CD14-positive monocyte (primary cell): ENCODE measurements around the gene COQ9. TPM values are rescaled to one million over a fixed set of nuclear protein-coding genes. Genes with fewer than 3 reads are reported as not detected.

Experiments
- DNase-seq, 3 donors: peaks; one replicate each; pipeline ENCODE4 v3.0.0-alpha.2; 2011 to 2022
- H2AFZ ChIP-seq: 2 replicates; pipeline ENCODE4 v1.6.0; 2012; ENCODE audit warnings: mild to moderate bottlenecking, low read depth, low read length, inconsistent platforms; ENCODE audit not compliant: insufficient read depth, poor library complexity, severe bottlenecking
- H3K27ac ChIP-seq, 2 donors: 1 replicate in 1 of 2; 2 replicates in 1 of 2; pipeline ENCODE4 v1.5.1; 2012 to 2013; ENCODE audit warnings: low read length in 2 of 2, control low read depth in 1 of 2, inconsistent platforms in 1 of 2, low read depth in 1 of 2, mild to moderate bottlenecking in 1 of 2
- H3K27me3 ChIP-seq, 2 donors: one replicate each; pipeline versions ENCODE4 v1.6.0 to v1.6.1; 2011 to 2013; ENCODE audit warnings: low read length in 2 of 2; ENCODE audit not compliant: control insufficient read depth in 2 of 2, insufficient read depth in 2 of 2
- H3K36me3 ChIP-seq, 2 donors: replicated peaks in 1 of 2; 1 replicate in 1 of 2; 2 replicates in 1 of 2; pipeline versions ENCODE4 v1.5.1 to v1.6.1; 2012 to 2013; ENCODE audit warnings: low read length in 2 of 2, control low read depth in 1 of 2, inconsistent platforms in 1 of 2, mild to moderate bottlenecking in 1 of 2; ENCODE audit not compliant: insufficient read depth in 2 of 2, control insufficient read depth in 1 of 2
- H3K4me1 ChIP-seq, 2 donors: 1 replicate in 1 of 2; 2 replicates in 1 of 2; pipeline versions ENCODE4 v1.5.1 to v1.6.1; 2012 to 2013; ENCODE audit warnings: low read length in 2 of 2, control low read depth in 1 of 2, inconsistent platforms in 1 of 2, mild to moderate bottlenecking in 1 of 2, moderate library complexity in 1 of 2; ENCODE audit not compliant: insufficient read depth in 2 of 2, control insufficient read depth in 1 of 2
- H3K4me2 ChIP-seq: replicated peaks from 2 replicates; pipeline ENCODE3; 2012; ENCODE audit warnings: low read length, moderate library complexity, mild to moderate bottlenecking; ENCODE audit not compliant: poor library complexity, severe bottlenecking; ENCODE audit errors: extremely low read depth
- H3K4me3 ChIP-seq, 3 experiments: fragments of 200-600 bp in 1 of 3; sonication (generic) in 1 of 3; replicated peaks in 1 of 3; 1 replicate in 2 of 3; 2 replicates in 1 of 3; pipeline ENCODE4 v1.5.1; 2011 to 2013; ENCODE audit warnings: low read length in 3 of 3, mild to moderate bottlenecking in 3 of 3, control low read depth in 2 of 3, low read depth in 2 of 3, inconsistent platforms in 1 of 3, moderate library complexity in 1 of 3
- H3K79me2 ChIP-seq: 2 replicates; pipeline ENCODE4 v1.6.0; 2012; ENCODE audit warnings: mild to moderate bottlenecking, control low read depth, inconsistent platforms, low read length, moderate library complexity; ENCODE audit not compliant: insufficient read depth
- H3K9ac ChIP-seq: 2 replicates; pipeline ENCODE4 v1.6.0; 2017; ENCODE audit warnings: low read length, mild to moderate bottlenecking; ENCODE audit not compliant: insufficient read depth, poor library complexity, severe bottlenecking
- H3K9me3 ChIP-seq, 2 donors: replicated peaks in 1 of 2; 1 replicate in 1 of 2; 2 replicates in 1 of 2; pipeline versions ENCODE4 v1.5.1 to v1.6.1; 2012 to 2013; ENCODE audit warnings: low read length in 2 of 2, control low read depth in 1 of 2; ENCODE audit not compliant: control insufficient read depth in 1 of 2, insufficient read depth in 1 of 2
- H4K20me1 ChIP-seq: 2 replicates; pipeline ENCODE4 v1.6.0; 2012; ENCODE audit warnings: mild to moderate bottlenecking, low read length, control low read depth, moderate library complexity; ENCODE audit not compliant: insufficient read depth
- H3K27ac Mint-ChIP-seq, 7 donors: one replicate each; pipeline ENCODE4 v1.8.0; 2020; ENCODE audit warnings: mild to moderate bottlenecking in 7 of 7, mixed read lengths in 7 of 7, moderate library complexity in 6 of 7, inconsistent platforms in 2 of 7
- H3K27me3 Mint-ChIP-seq, 3 donors: one replicate each; pipeline ENCODE4 v1.8.0; 2021 to 2022; ENCODE audit warnings: low read depth in 3 of 3, mild to moderate bottlenecking in 3 of 3, mixed read lengths in 3 of 3, moderate library complexity in 3 of 3, inconsistent platforms in 1 of 3
- H3K36me3 Mint-ChIP-seq, 2 donors: one replicate each; pipeline ENCODE4 v1.8.0; 2020; ENCODE audit warnings: mixed read lengths in 2 of 2, inconsistent platforms in 1 of 2, mild to moderate bottlenecking in 1 of 2
- H3K4me1 Mint-ChIP-seq: one replicate; pipeline ENCODE4 v1.8.0; 2020; ENCODE audit warnings: mild to moderate bottlenecking, mixed read lengths
- H3K4me3 Mint-ChIP-seq, 2 donors: one replicate each; pipeline ENCODE4 v1.8.0; 2020; ENCODE audit warnings: mild to moderate bottlenecking in 2 of 2, mixed read lengths in 2 of 2, moderate library complexity in 1 of 2
- H3K9me3 Mint-ChIP-seq, 7 donors: one replicate each; pipeline ENCODE4 v1.8.0; 2020 to 2022; ENCODE audit warnings: mixed read lengths in 7 of 7, mild to moderate bottlenecking in 6 of 7, moderate library complexity in 6 of 7, inconsistent platforms in 2 of 7
- WGBS: methylation state at CpG from one replicate; pipeline ENCODE4 v1.1.5; 2013; ENCODE audit warnings: missing lambda C conversion rate; ENCODE audit not compliant: insufficient coverage; 5-methylcytosine and 5-hydroxymethylcytosine counted together
- intact Hi-C, 2 donors: fragments of 100-400 bp; cut with micrococcal nuclease; formaldehyde crosslinking; loops; one replicate each; pipeline versions ENCODE4 v1.15.0 to v1.15.1; 2023
- polyA plus RNA-seq, 3 donors: library from polyadenylated mRNA; depleted of rRNA in 1 of 3; unstranded in 2 of 3; stranded (reverse) in 1 of 3; fragments of 300-500 nt in 2 of 3; fragments of >200 nt in 1 of 3; fragmentation: Illumina TruSeq in 2 of 3; gene quantifications; 1 replicate in 2 of 3; 2 replicates in 1 of 3; pipeline ENCODE4 v1.2.3, GENCODE V29; 2012 to 2021
- TF ChIP-seq, protein P1 (sequence below): fragments of 200-600 bp; IDR thresholded peaks from one replicate; pipeline ENCODE4 v1.8.0; 2022; ENCODE audit warnings: antibody characterized with exemption, mild to moderate bottlenecking

Gene COQ9
- polyA plus RNA-seq, 3 donors = 32.7 to 47.8 (median 38.4) TPM

DNA sequence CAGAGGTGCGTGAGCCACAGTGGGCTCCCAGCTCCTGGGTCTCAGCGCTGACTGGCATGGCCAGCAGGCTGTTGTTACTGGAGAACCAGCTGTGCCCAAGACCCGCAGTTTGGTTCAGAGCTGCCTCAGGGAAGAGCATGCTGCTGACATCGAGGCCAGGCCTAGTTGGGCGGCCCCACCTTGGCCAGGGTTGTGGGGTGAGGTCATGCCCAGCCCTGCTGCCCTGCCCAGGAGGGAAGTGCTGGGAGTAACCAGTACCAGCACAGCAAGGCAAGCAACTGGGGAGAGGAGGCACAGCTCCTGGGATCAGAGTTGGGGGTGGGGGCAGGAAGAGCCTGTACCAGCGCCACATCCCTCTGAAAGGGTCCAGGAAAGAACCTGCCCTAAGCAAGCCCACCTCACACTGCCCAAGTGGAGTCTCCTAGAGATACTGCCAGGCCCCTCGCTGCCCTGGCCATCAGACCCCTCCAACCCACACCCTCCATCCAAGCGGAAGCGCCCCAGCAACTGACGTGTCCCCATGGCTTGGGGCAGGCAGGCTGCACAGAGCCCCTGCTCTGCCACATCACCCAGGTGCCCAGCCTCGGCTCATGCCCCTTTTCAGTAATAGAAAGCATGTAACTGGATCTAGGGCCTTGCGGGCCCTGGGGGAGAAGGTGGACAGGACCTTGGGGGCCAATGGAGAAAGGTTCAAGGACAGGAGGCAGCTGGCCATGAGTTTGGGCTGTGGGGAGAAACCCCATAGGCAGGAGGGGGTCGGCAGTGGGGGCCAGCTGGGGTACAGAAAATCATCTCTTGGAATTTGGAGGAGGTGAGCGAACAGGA, 38.0 kb downstream of the COQ9 start:
- Mint-ChIP-seq H3K27me3 (peaks cover 15 to 27% (median 18%) of the 10 kb centered on the region in 3 donors), H3K36me3 (no peaks in the 10 kb centered on the region), H3K27ac (peak overlapping the region in 1 of 7 donors; percentile 81), H3K4me1 (peaks cover 10% of the 10 kb centered on the region), H3K9me3 (peaks cover 0 to 2% (median 0%) of the 10 kb centered on the region in 7 donors), H3K4me3 (peak overlapping the region; percentile 71 to 83)
- no peaks in the 10 kb centered on the region for H3K36me3 ChIP-seq
- peaks cover 8 to 11% of the 10 kb centered on the region in 2 donors for H3K4me1 ChIP-seq
- H3K27ac ChIP-seq = no peak overlapping the region
- no peaks in the 10 kb centered on the region for H3K9me3 ChIP-seq
- H4K20me1 ChIP-seq = no peaks in the 10 kb centered on the region
- H2AFZ ChIP-seq = peak overlapping the region; percentile 76
- 79% methylated on average over 12 of the region's 14 CpGs for WGBS
- no peaks in the 10 kb centered on the region for H3K79me2 ChIP-seq
- H3K27me3 ChIP-seq = peaks cover 0 to 15% of the 10 kb centered on the region in 2 donors
- H3K4me3 ChIP-seq = peak overlapping the region in 1 of 3 experiments; percentile 71
- intact Hi-C loops = no loop called here
- DNase-seq = no peak
- TF ChIP-seq, protein P1, sequence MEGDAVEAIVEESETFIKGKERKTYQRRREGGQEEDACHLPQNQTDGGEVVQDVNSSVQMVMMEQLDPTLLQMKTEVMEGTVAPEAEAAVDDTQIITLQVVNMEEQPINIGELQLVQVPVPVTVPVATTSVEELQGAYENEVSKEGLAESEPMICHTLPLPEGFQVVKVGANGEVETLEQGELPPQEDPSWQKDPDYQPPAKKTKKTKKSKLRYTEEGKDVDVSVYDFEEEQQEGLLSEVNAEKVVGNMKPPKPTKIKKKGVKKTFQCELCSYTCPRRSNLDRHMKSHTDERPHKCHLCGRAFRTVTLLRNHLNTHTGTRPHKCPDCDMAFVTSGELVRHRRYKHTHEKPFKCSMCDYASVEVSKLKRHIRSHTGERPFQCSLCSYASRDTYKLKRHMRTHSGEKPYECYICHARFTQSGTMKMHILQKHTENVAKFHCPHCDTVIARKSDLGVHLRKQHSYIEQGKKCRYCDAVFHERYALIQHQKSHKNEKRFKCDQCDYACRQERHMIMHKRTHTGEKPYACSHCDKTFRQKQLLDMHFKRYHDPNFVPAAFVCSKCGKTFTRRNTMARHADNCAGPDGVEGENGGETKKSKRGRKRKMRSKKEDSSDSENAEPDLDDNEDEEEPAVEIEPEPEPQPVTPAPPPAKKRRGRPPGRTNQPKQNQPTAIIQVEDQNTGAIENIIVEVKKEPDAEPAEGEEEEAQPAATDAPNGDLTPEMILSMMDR = no peak
- H3K4me2 ChIP-seq = peak overlapping the region; percentile 78
- H3K9ac ChIP-seq = peak overlapping the region; percentile 54

DNA sequence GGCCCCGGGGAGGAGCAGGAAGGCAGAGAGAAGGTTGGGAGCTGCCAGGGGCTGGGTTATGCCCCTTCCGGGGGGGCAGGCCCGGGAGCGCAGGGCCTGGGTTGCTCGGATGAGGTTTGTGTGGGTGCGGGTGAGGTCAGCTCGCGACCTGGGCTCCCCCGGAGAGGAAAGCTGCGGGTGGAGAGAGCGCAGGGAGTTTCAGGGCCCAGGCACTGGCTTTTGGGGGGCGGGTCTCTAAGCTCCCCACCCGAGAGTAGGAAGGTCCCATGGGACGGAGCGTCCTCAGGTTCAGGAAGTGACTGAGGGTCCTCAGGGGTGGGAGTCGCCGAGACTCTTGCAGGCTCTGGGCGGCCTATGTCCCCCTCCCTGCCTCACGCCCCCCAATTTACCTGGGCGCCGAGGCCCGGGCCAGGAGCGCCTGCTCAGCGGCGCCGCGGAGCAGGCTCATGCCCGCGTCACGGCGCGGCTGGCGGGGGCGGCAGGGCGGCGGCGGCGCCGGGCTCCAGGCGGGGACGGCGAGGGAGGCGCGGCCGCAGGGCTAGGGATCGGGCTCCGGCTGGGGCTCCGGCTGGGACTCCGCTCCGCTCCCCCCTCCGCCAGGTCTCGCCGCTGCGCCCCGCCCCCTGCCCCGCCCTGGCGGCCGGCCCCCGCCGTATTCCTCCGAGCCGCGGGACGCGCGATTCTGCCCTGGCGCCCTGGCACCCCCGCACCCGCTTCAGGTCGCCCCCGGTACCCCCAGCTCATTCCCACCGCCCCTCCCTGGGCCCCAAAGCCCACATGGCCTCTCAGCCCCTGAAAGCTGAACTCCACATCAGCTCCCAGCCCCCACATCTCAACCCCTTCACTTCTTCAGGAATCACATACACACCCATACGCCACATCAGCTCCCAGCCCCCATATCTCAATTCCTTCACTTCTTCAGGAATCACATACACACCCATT, 38.9 kb downstream of the COQ9 start, which contains the start of gene DOK4:
DOK4 (minus strand) TSS at position 578 of the 942 bp plus-strand sequence. CDS start 6,986 bp downstream, outside the sequence.
- H3K27ac Mint-ChIP-seq = peak within 1 kb of the TSS in 3 of 7 donors; percentile 63 to 81 (median 73)

More for the DNA sequence above, 38.9 kb downstream of the COQ9 start, which contains the start of gene DOK4:
- Mint-ChIP-seq H3K36me3 (no peaks in the 10 kb centered on the region), H3K4me1 (peaks cover 10% of the 10 kb centered on the region), H3K27me3 (peaks cover 14 to 28% (median 18%) of the 10 kb centered on the region in 3 donors), H3K4me3 (peak within 1 kb of the TSS; percentile 71 to 83), H3K9me3 (peaks cover 0 to 2% (median 0%) of the 10 kb centered on the region in 7 donors)
- peak; percentile 34 to 38 (median 34) for DNase-seq
- H2AFZ ChIP-seq = peak within 1 kb of the TSS; percentile 76
- no peaks in the 10 kb centered on the region for H4K20me1 ChIP-seq
- H3K9me3 ChIP-seq = no peaks in the 10 kb centered on the region
- intact Hi-C loops = no loop called here
- H3K27ac ChIP-seq = no peak within 1 kb of the TSS
- peak within 1 kb of the TSS; percentile 54 for H3K9ac ChIP-seq
- H3K79me2 ChIP-seq = no peaks in the 10 kb centered on the region
- H3K4me3 ChIP-seq = peak within 1 kb of the TSS; percentile 33 to 71 (median 35)
- no peaks in the 10 kb centered on the region for H3K36me3 ChIP-seq
- H3K4me1 ChIP-seq = peaks cover 8 to 11% of the 10 kb centered on the region in 2 donors
- H3K4me2 ChIP-seq = peak within 1 kb of the TSS; percentile 78
- H3K27me3 ChIP-seq = peaks cover 0 to 15% of the 10 kb centered on the region in 2 donors
- TF ChIP-seq, protein P1 = no peak
- 2% methylated on average over 66 of the region's 73 CpGs for WGBS
